Karpas-422 (cell line): Measurements from ENCODE around the gene GRIA3. TPM values are rescaled to one million over a fixed set of nuclear protein-coding genes. Genes with fewer than 3 reads are reported as not detected.

Experiments
- DNase-seq: peaks from one replicate; pipeline ENCODE4 v3.0.0-alpha.2; 2015
- H2AFZ ChIP-seq: fragments of 200-600 bp; sonication (generic); 2 replicates; pipeline ENCODE4 v1.6.1; 2014; ENCODE audit warnings: antibody characterized with exemption, low read length, mixed read lengths
- H3K27ac ChIP-seq: fragments of 200-600 bp; sonication (generic); 2 replicates; pipeline ENCODE4 v1.5.1; 2014; ENCODE audit warnings: mild to moderate bottlenecking, low read length, moderate library complexity
- H3K27me3 ChIP-seq: fragments of 200-600 bp; sonication (generic); 2 replicates; pipeline ENCODE4 v1.6.1; 2014; ENCODE audit warnings: low read length, mixed read lengths
- H3K36me3 ChIP-seq: fragments of 200-600 bp; sonication (generic); 2 replicates; pipeline ENCODE4 v1.6.1; 2014; ENCODE audit warnings: low read length, mixed read lengths; ENCODE audit not compliant: insufficient read depth
- H3K4me1 ChIP-seq: fragments of 200-600 bp; sonication (generic); 2 replicates; pipeline ENCODE4 v1.6.1; 2014; ENCODE audit warnings: mild to moderate bottlenecking, low read length, mixed read lengths
- H3K4me2 ChIP-seq: fragments of 200-600 bp; sonication (generic); 2 replicates; pipeline ENCODE4 v1.6.1; 2014; ENCODE audit warnings: low read length, low read depth, mild to moderate bottlenecking; ENCODE audit not compliant: poor library complexity, severe bottlenecking
- H3K4me3 ChIP-seq: fragments of 200-600 bp; sonication (generic); 2 replicates; pipeline ENCODE4 v1.5.1; 2014; ENCODE audit warnings: mild to moderate bottlenecking, antibody characterized with exemption, low read length, mixed read lengths
- H3K79me2 ChIP-seq: fragments of 200-600 bp; sonication (generic); 2 replicates; pipeline ENCODE4 v1.6.1; 2014; ENCODE audit warnings: mild to moderate bottlenecking, low read length, mixed read lengths
- H3K9ac ChIP-seq: fragments of 200-600 bp; sonication (generic); 2 replicates; pipeline ENCODE4 v1.6.0; 2014; ENCODE audit warnings: low read length
- H3K9me2 ChIP-seq: fragments of 200-600 bp; sonication (generic), shearing (Covaris generic); replicated peaks from 2 replicates; pipeline ENCODE4 v1.6.0; 2014; ENCODE audit warnings: mild to moderate bottlenecking, low read length, moderate library complexity; ENCODE audit not compliant: insufficient read depth
- H3K9me3 ChIP-seq: fragments of 300-700, 200-600 bp; sonication (generic); 2 replicates; pipeline ENCODE4 v1.6.1; 2014; ENCODE audit warnings: low read length, mixed read lengths
- H4K20me1 ChIP-seq: fragments of 200-600 bp; sonication (generic); 2 replicates; pipeline ENCODE4 v1.6.1; 2014; ENCODE audit warnings: mild to moderate bottlenecking, antibody characterized with exemption, low read length, low read depth; ENCODE audit not compliant: insufficient read depth
- total RNA-seq: library from RNA; depleted of rRNA; stranded (reverse); fragments of >200 nt; shearing (Covaris generic); gene quantifications from 2 replicates; pipeline ENCODE4 v1.2.3, GENCODE V29; 2014; ENCODE audit warnings: low replicate concordance

GRIA3 gene
- total RNA-seq, 1 experiment from 2014 or later, result not detected

DNA sequence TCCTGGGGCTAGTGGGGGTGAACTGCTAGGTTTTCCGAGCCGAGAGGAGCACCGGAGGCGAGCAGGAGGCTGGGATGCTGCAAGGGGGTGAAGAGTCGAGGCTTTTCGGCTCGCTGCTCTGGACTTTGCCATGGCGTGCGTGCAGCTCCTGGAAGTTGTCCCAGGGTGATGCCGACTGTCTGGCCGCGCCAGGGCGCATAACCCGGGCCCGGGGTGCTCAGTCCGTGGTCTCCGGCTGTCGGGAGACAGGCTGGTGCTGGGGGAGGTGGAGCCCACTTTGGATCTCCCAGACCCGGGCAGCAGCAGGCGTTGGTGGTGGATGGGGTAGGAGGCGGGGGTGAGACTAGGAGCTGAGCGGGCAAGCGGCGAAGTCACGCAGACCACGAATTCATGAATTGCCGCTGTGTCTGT is 793 bp downstream of the GRIA3 start:
- Histone ChIP-seq H3K4me1 (no peaks in the 10 kb centered on the region), H2AFZ (no peak overlapping the region), H3K27ac (no peak overlapping the region), H3K79me2 (no peaks in the 10 kb centered on the region), H3K36me3 (no peaks in the 10 kb centered on the region), H3K4me3 (no peak overlapping the region), H3K9me2 (no peaks in the 10 kb centered on the region), H3K9ac (no peak overlapping the region), H3K27me3 (no peaks in the 10 kb centered on the region), H3K9me3 (no peaks in the 10 kb centered on the region; the same call in 1 of the 2 replicates), H3K4me2 (no peak overlapping the region), H4K20me1 (no peaks in the 10 kb centered on the region)
- DNase-seq, result no peak

DNA sequence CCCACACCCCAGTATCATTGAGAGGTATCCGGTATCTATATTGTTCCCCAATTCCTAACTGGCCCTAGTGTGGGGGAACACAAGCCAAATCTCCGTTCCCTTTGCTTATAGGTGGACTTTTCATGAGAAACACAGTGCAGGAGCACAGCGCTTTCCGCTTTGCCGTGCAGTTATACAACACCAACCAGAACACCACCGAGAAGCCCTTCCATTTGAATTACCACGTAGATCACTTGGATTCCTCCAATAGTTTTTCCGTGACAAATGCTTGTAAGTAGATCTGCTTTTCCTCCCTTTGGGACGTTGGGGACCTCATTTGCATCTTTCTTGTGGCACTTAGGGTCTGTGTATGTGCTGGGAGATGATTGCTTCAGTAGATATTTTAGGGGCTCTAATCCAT is 1.6 kb downstream of the GRIA3 start:
- Histone ChIP-seq H3K9me2 (no peaks in the 10 kb centered on the region), H3K4me2 (no peak overlapping the region), H4K20me1 (no peaks in the 10 kb centered on the region), H3K9ac (no peak overlapping the region), H3K27ac (no peak overlapping the region), H3K27me3 (no peaks in the 10 kb centered on the region), H3K4me1 (no peaks in the 10 kb centered on the region), H3K36me3 (no peaks in the 10 kb centered on the region), H3K79me2 (no peaks in the 10 kb centered on the region), H3K4me3 (no peak overlapping the region), H3K9me3 (no peaks in the 10 kb centered on the region; the same call in 1 of the 2 replicates), H2AFZ (no peak overlapping the region)
- no peak for DNase-seq

DNA sequence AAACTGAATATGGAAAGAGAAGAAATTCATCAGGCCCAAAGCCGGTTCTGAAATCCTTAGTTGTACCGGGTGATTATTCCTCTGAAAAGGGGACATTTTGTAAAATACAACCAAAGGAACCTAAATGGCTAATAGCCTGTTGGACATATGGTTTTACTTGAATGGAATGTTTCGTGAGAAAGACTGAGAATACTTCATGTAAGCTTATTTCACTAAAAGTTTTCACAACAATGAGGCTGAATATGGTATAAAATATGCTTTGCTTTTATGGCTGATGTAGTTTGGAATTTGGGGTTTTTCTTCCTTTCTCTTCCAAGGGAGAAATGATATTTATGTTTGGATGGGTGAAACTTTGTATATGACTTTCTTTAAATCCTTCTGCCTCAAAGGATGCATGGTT is 2.7 kb downstream of the GRIA3 start:
- no peak for DNase-seq
- Histone ChIP-seq H3K36me3 (no peaks in the 10 kb centered on the region), H3K27me3 (no peaks in the 10 kb centered on the region), H3K9me3 (no peaks in the 10 kb centered on the region; the same call in 1 of the 2 replicates), H2AFZ (no peak overlapping the region), H3K79me2 (no peaks in the 10 kb centered on the region), H3K4me3 (no peak overlapping the region), H4K20me1 (no peaks in the 10 kb centered on the region), H3K9me2 (no peaks in the 10 kb centered on the region), H3K4me1 (no peaks in the 10 kb centered on the region), H3K9ac (no peak overlapping the region), H3K27ac (no peak overlapping the region), H3K4me2 (no peak overlapping the region)

DNA sequence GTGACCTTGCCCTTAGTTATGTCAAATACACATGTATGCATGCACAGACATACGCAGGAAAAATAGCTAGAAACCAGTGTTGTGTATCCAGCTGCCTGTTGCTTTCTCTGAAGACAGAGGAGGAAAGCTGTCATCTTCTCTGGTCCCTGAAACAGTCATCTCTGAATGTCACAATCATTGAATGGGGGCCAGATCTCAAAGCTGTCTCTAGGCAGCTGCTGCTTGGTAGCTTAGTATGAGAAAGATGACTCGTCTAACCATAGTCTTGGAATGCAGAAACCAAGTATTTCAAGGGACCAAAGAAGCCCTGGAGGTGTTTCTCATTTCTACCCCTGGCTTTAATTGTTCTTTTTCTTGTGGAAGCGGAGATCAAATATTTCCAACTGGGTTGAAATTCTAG is 4.0 kb downstream of the GRIA3 start:
- Histone ChIP-seq H3K79me2 (no peaks in the 10 kb centered on the region), H3K9me2 (no peaks in the 10 kb centered on the region), H3K36me3 (no peaks in the 10 kb centered on the region), H3K4me3 (no peak overlapping the region), H3K9ac (no peak overlapping the region), H3K4me2 (no peak overlapping the region), H3K27me3 (no peaks in the 10 kb centered on the region), H2AFZ (no peak overlapping the region), H3K9me3 (no peaks in the 10 kb centered on the region; the same call in 1 of the 2 replicates), H3K27ac (no peak overlapping the region), H4K20me1 (no peaks in the 10 kb centered on the region), H3K4me1 (no peaks in the 10 kb centered on the region)
- no peak for DNase-seq

DNA sequence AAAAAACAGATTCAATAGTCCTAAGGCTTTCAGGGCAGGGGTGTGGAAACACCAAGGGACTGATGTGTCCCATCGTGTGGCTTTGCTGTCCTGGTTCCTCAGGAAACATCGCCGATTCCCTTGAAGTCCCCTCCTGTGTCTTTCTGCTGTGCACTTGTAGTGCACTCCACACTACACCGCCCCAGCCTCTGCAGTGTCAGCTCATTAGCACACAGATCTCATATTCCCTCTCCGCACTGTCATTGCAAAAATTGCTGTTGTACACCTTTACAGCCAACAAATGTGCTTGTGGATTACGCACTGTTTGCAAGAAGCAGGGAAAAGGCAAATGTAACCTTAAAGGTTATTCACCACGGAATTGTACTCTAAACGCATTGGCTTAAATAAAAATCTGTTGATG is 5.3 kb downstream of the GRIA3 start:
- no peaks in the 10 kb centered on the region for H3K36me3 ChIP-seq
- H3K27me3 ChIP-seq, result no peaks in the 10 kb centered on the region
- H3K4me2 ChIP-seq, result no peak overlapping the region
- H3K9me2 ChIP-seq, result no peaks in the 10 kb centered on the region
- no peaks in the 10 kb centered on the region for H3K4me1 ChIP-seq
- H3K27ac ChIP-seq, result no peak overlapping the region
- no peaks in the 10 kb centered on the region for H4K20me1 ChIP-seq
- no peaks in the 10 kb centered on the region; the same call in 1 of the 2 replicates for H3K9me3 ChIP-seq
- H3K4me3 ChIP-seq, result no peak overlapping the region
- H3K79me2 ChIP-seq, result no peaks in the 10 kb centered on the region
- H2AFZ ChIP-seq, result no peak overlapping the region
- H3K9ac ChIP-seq, result no peak overlapping the region
- DNase-seq, result no peak

DNA sequence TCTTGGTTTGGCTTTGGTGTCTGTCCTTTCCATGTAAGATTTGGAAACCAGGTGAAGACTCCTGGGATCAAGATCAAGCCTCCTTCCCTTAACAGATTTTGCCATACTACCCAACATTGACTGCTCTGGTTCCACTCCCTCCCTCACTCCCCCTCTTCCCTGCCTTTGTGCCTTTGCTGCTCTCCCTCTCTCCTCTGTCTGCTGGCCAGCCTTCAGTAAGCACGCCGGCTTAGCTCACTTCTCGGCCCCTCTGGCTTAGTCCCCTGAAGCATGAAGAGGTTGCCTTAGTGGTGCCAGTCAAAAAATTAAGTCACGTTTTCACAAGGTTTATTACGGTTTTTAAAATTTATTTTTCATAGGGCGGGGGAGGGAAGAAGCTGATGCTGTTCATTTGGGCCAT is 6.0 kb downstream of the GRIA3 start:
- no peaks in the 10 kb centered on the region for H3K9me2 ChIP-seq
- no peaks in the 10 kb centered on the region for H3K4me1 ChIP-seq
- H3K79me2 ChIP-seq, result no peaks in the 10 kb centered on the region
- H3K4me2 ChIP-seq, result no peak overlapping the region
- no peak overlapping the region for H3K4me3 ChIP-seq
- H3K27ac ChIP-seq, result no peak overlapping the region
- no peaks in the 10 kb centered on the region; the same call in 1 of the 2 replicates for H3K9me3 ChIP-seq
- no peaks in the 10 kb centered on the region for H3K36me3 ChIP-seq
- DNase-seq, result no peak
- no peak overlapping the region for H3K9ac ChIP-seq
- H3K27me3 ChIP-seq, result no peaks in the 10 kb centered on the region
- H2AFZ ChIP-seq, result no peak overlapping the region
- H4K20me1 ChIP-seq, result no peaks in the 10 kb centered on the region

DNA sequence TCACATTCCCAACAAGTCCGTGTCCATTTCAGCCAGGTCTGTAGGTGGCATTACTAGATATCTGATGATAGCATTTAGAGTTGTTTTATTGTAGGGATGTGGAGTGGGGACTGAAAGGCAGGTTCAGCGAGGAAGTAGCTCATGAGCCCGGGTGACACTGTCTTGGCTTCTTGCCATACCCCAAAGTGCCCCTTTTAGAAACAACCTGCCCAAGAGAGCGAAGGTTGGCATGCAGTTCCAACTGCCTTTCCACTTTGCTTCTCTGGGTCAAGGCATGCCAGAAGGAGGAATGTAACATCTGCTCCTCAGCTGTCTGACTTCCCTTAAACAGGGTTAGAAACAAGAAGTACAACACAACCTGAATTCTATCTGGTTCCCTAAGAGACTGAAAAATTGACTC is 9.0 kb downstream of the GRIA3 start:
- no peak overlapping the region for H3K27ac ChIP-seq
- H3K4me1 ChIP-seq, result no peaks in the 10 kb centered on the region
- H3K36me3 ChIP-seq, result no peaks in the 10 kb centered on the region
- H3K9ac ChIP-seq, result no peak overlapping the region
- H3K79me2 ChIP-seq, result no peaks in the 10 kb centered on the region
- no peaks in the 10 kb centered on the region; the same call in 1 of the 2 replicates for H3K9me3 ChIP-seq
- H3K4me2 ChIP-seq, result no peak overlapping the region
- H3K4me3 ChIP-seq, result no peak overlapping the region
- no peak for DNase-seq
- H2AFZ ChIP-seq, result no peak overlapping the region
- H3K27me3 ChIP-seq, result no peaks in the 10 kb centered on the region
- no peaks in the 10 kb centered on the region for H4K20me1 ChIP-seq
- H3K9me2 ChIP-seq, result no peaks in the 10 kb centered on the region

DNA sequence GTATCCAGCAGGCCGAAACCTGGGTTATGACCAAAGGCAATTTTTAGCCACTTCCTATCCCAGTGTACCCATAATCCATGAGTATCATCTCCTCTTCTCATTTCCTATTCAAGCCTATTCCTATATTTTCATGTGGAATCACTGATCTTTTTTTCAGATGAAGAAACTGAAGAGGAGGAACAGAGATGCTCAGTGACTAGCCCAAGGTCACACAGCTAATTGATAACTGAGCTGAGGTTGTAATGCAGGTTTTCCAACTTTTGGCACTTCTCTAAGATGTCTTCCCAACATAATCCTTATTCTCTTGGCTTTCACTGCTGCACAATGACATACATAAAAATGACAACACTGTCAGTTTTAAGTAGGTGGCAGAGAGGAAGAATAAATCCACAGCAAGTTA is 15.3 kb downstream of the GRIA3 start:
- Histone ChIP-seq H3K36me3 (no peaks in the 10 kb centered on the region), H3K9ac (no peak overlapping the region), H3K4me1 (no peaks in the 10 kb centered on the region), H3K9me2 (no peaks in the 10 kb centered on the region), H3K27ac (no peak overlapping the region), H3K27me3 (no peaks in the 10 kb centered on the region), H4K20me1 (no peaks in the 10 kb centered on the region), H3K4me3 (no peak overlapping the region), H3K9me3 (no peaks in the 10 kb centered on the region), H2AFZ (no peak overlapping the region), H3K79me2 (no peaks in the 10 kb centered on the region), H3K4me2 (no peak overlapping the region)
- DNase-seq, result no peak

DNA sequence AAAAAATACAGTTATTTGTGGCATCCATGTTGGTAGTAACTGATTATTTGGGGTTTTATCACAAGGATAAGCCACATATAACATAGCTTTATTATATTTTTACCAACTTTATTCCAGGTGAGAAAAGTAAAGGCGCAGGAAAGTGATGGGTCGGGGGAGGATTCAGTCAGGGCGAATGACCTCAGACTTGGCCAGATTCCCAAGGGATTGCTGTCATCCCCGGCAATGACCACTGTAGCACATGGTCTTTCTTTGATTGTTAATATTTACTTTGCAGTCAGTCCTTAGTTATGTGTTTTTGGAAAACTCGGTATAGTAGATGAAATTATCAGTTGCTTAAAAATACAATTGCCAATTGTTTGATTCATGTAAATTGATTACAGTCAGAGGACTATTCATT is 17.6 kb downstream of the GRIA3 start:
- Histone ChIP-seq H3K9ac (no peak overlapping the region), H2AFZ (no peak overlapping the region), H3K27me3 (no peaks in the 10 kb centered on the region), H3K9me3 (no peaks in the 10 kb centered on the region), H3K4me3 (no peak overlapping the region), H3K4me2 (no peak overlapping the region), H4K20me1 (no peaks in the 10 kb centered on the region), H3K9me2 (no peaks in the 10 kb centered on the region), H3K27ac (no peak overlapping the region), H3K4me1 (no peaks in the 10 kb centered on the region), H3K36me3 (no peaks in the 10 kb centered on the region), H3K79me2 (no peaks in the 10 kb centered on the region)
- no peak for DNase-seq
